MCF 10A (cell line): Measurements from ENCODE around the gene MCUB. TPM values are rescaled to one million over a fixed set of nuclear protein-coding genes. Genes with fewer than 3 reads are reported as not detected.
"Not testable (repeated sequence)": the region's sequence is repeated elsewhere in the genome, so short reads cannot be mapped to it uniquely, and the experiment has no call there.

ENCODE experiments used
- Bru-seq: library from RNA; stranded (reverse); fragments of 400-500 nt; gene quantifications from one replicate; lab custom pipeline; 2021; lab: Mats Ljungman, UMichigan
- BruChase-seq, 2 experiments: library from RNA; stranded (reverse); fragments of 400-500 nt; gene quantifications; one replicate each; lab custom pipeline; 2021; lab: Mats Ljungman, UMichigan
- BruUV-seq: library from RNA; stranded (reverse); fragments of 400-500 nt; replicated peaks from 2 replicates; lab custom pipeline; 2021; lab: Mats Ljungman, UMichigan
- CTCF ChIA-PET: fragments of 300-600 bp; sonication (Branson Sonifier 250); formaldehyde crosslinking; extraction: SDS; loops from one replicate; lab custom pipeline; 2021; ENCODE audit warnings: antibody characterized with exemption, inconsistent platforms; lab: Yijun Ruan, JAX
- POLR2A ChIA-PET: fragments of 300-600, 350-650 bp; sonication (Branson Sonifier 250); formaldehyde crosslinking; extraction: SDS; loops from one replicate; lab custom pipeline; 2020; ENCODE audit warnings: antibody characterized with exemption, inconsistent platforms; lab: Yijun Ruan, JAX
- DNase-seq: peaks from one replicate; pipeline ENCODE4 v3.0.0-alpha.2; 2018; ENCODE audit not compliant: unreplicated experiment
- H3K27ac Mint-ChIP-seq: one replicate; pipeline ENCODE4 v1.8.0; 2022; ENCODE audit warnings: mild to moderate bottlenecking, low read depth, mixed read lengths; ENCODE audit not compliant: unreplicated experiment
- H3K27me3 Mint-ChIP-seq: one replicate; pipeline ENCODE4 v1.8.0; 2022; ENCODE audit warnings: mixed read lengths; ENCODE audit not compliant: insufficient read depth, unreplicated experiment
- H3K36me3 Mint-ChIP-seq: one replicate; pipeline ENCODE4 v1.8.0; 2022; ENCODE audit warnings: mild to moderate bottlenecking, moderate library complexity, mixed read lengths; ENCODE audit not compliant: insufficient read depth, unreplicated experiment
- H3K4me1 Mint-ChIP-seq: one replicate; pipeline ENCODE4 v1.8.0; 2022; ENCODE audit warnings: mixed read lengths; ENCODE audit not compliant: insufficient read depth, unreplicated experiment
- H3K4me3 Mint-ChIP-seq: one replicate; pipeline ENCODE4 v1.8.0; 2022; ENCODE audit warnings: mild to moderate bottlenecking, moderate library complexity, mixed read lengths; ENCODE audit not compliant: unreplicated experiment
- H3K9me3 Mint-ChIP-seq: one replicate; pipeline ENCODE4 v1.8.0; 2022; ENCODE audit warnings: mixed read lengths; ENCODE audit not compliant: unreplicated experiment
- CTCF ChIP-seq: fragments of 200-600 bp; IDR thresholded peaks from one replicate; pipeline ENCODE4 v1.8.0; 2022; ENCODE audit warnings: antibody characterized with exemption, mild to moderate bottlenecking; ENCODE audit not compliant: unreplicated experiment
- intact Hi-C: fragments of 100-400 bp; cut with micrococcal nuclease; formaldehyde crosslinking; loops from 2 replicates; pipeline ENCODE4 v1.14.1; 2022
- long read RNA-seq: library from polyadenylated mRNA; stranded (forward); transcript quantifications from one replicate; pipeline ENCODE4 v2.0.0, GENCODE V29; 2022
- total RNA-seq: library from RNA; stranded (reverse); gene quantifications from 2 replicates; pipeline ENCODE4 v1.2.3, GENCODE V29; 2022

The MCUB gene
- total RNA-seq (11.0 and 16.3 TPM in 2 replicates), Bru-seq, nascent RNA (percentile 52 among the genes with signal in this experiment), BruChase-seq, experiment 1, labeled RNA remaining after a 6-hour chase (percentile 49 among the genes with signal in this experiment), BruChase-seq, experiment 2, labeled RNA remaining after a 2-hour chase (percentile 50 among the genes with signal in this experiment)
- long read RNA-seq, transcript MCUB-201 (8 exons, 2,278 nt): major isoform, 44 of 53 reads
- long read RNA-seq, partial matches to known transcripts: 0 of 53 reads
- long read RNA-seq, other reads (novel, unspliced or antisense): 9 of 53 reads

DNA sequence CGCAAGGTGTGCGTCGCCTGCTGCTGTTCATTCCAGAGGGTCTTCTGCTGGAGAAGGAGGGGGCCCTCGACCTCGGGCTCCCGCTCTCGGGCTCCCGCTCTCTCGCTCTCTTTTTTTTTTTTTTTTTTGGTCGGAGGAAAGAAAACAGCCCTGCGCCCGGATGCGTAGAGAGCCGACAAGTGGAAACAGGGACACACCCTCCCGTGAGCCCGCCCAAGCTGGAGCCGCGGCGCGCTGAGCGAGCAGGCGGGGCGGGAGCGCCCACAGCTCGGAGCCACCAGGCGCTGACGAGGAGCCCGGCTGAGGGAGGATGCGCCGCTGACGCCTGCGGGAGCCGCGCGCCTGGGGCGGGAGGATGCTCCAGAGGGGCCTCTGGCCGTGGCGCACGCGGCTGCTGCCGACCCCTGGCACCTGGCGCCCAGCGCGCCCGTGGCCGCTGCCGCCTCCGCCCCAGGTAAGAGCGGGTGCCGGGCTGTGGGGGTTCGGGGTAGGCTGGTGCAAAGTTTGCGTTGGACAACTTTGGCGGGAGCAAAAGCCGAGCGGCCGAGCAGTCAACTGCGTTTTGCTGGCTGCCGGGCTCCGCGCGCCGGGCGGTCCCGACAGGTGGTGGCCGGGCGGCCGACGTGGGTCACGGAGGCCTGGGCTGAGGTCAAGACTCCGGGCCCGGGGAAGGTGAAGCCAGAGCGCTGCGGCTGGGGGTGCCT lies at the start of gene MCUB:
Gene MCUB, plus strand, starts transcription at position 264 of the 704 bp plus-strand sequence. Its CDS starts 92 bp downstream, at position 356.
- ChIA-PET POLR2A (interaction anchor here (0.7 to 4.4 kb wide), 18 partner anchors 11 to 637 kb away, joined by 3 to 31 read pairs (median 3); partner anchors contain the start of genes CASP6, GAR1, PLA2G12A and SEC24B), CTCF (interaction anchor here (0.5 to 2.9 kb wide), 4 partner anchors 16 to 138 kb away, joined by 3 to 8 read pairs (median 4); no protein-coding TSS in a partner anchor)
- peaks cover 7% of the 10 kb centered on the region for H3K36me3 Mint-ChIP-seq
- peak within 1 kb of the TSS; percentile 66 for H3K27ac Mint-ChIP-seq
- H3K4me1 Mint-ChIP-seq: peaks cover 10% of the 10 kb centered on the region
- DNase-seq: peak; percentile 92
- H3K9me3 Mint-ChIP-seq: no peaks in the 10 kb centered on the region
- intact Hi-C loops: loop anchor here (2.0 to 10.0 kb wide), 3 partner anchors 97 to 255 kb away; partner anchors contain the start of genes GAR1 and SEC24B
- no peak for TF ChIP-seq CTCF
- no peaks in the 10 kb centered on the region for H3K27me3 Mint-ChIP-seq
- H3K4me3 Mint-ChIP-seq: peak within 1 kb of the TSS; percentile 80
- no TSS peak for BruUV-seq

DNA sequence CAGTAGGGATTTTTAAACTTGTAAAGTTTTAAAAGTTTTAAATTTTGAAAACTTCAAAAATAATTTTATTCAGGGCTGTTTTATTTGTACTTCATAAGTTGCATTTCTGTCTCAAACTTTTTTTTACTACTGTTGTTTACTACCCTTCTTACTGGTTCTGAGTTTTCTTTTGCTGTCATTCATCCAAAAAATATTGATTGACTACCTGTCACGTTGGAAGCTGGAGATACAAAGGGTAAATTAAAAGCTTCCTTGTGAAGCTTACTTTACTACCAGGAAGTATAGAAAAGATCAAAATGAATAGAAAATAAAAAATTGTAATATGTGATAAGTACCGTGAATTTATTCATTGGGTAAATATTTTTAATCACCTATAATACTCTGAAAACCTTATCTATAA lies 49.4 kb upstream of the MCUB start:
- DNase-seq: no peak
- ChIA-PET CTCF (interaction anchor here (0.6 kb wide), 1 partner anchor 99 kb away, joined by 4 read pairs; no protein-coding TSS in a partner anchor), POLR2A (interaction anchor here (1.4 kb wide), 1 partner anchor 12 kb away, joined by 6 read pairs; no protein-coding TSS in a partner anchor)
- Mint-ChIP-seq H3K36me3 (peaks cover 75% of the 10 kb centered on the region), H3K4me1 (no peaks in the 10 kb centered on the region), H3K4me3 (no peak overlapping the region), H3K27me3 (no peaks in the 10 kb centered on the region), H3K27ac (no peak overlapping the region), H3K9me3 (no peaks in the 10 kb centered on the region)
- TF ChIP-seq CTCF: no peak
- intact Hi-C loops: no loop called here
- BruUV-seq: TSS peak; percentile 11

- H3K4me1 Mint-ChIP-seq: no peaks in the 10 kb centered on the region
- H3K9me3 Mint-ChIP-seq: no peaks in the 10 kb centered on the region
- DNase-seq: no peak
- peaks cover 78% of the 10 kb centered on the region for H3K36me3 Mint-ChIP-seq
- H3K27ac Mint-ChIP-seq: peak overlapping the region; percentile 16
- BruUV-seq: no TSS peak
- no peak overlapping the region for H3K4me3 Mint-ChIP-seq
- CTCF ChIA-PET: interaction anchor here (0.7 kb wide), 2 partner anchors 79 to 536 kb away, joined by 3 to 4 read pairs; no protein-coding TSS in a partner anchor
- POLR2A ChIA-PET: no interaction called here
- no peaks in the 10 kb centered on the region for H3K27me3 Mint-ChIP-seq
- intact Hi-C loops: no loop called here
- TF ChIP-seq CTCF: no peak
Observed at GRCh38 chr4:109511414-109511813, 48.6 kb upstream of the MCUB start.

DNA sequence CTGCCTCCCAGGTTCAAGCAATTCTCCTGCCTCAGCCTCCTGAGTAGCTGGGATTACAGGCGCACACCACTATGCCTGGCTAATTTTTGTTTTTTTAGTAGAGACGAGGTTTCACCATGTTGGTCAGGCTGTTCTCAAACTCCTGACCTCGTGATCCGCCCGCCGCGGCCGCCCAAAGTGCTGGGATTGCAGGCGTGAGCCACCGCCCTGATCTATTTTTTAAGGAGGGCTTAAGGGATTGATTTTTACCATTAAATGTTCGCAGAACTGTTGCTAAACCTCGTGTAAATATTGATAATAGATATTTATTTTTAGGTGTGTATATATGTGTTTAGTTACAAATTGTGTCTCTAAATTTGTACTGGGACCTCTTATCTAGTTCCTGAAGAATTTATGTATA lies 46.7 kb upstream of the MCUB start:
- ChIA-PET POLR2A (interaction anchor here (0.8 kb wide), 1 partner anchor 277 kb away, joined by 4 read pairs; no protein-coding TSS in a partner anchor), CTCF (interaction anchor here (0.6 to 1.0 kb wide), 2 partner anchors 19 to 32 kb away, joined by 3 read pairs; no protein-coding TSS in a partner anchor)
- H3K9me3 Mint-ChIP-seq, H3K27ac Mint-ChIP-seq, DNase-seq, intact Hi-C loops, H3K27me3 Mint-ChIP-seq, H3K4me3 Mint-ChIP-seq, H3K4me1 Mint-ChIP-seq, BruUV-seq: not testable (repeated sequence)
- H3K36me3 Mint-ChIP-seq: peaks cover 79% of the 10 kb centered on the region
